T-helper 2 cell treated with Interferon-gamma antibody and Interleukin-4, amounts not matched to agents 5 μg/mL and 100 μg/mL, for 36 hours (primary cell): ENCODE data around the gene MED29.

Source experiments
- DNase-seq: peaks from one replicate; pipeline ENCODE4 v3.0.0; 2021; ENCODE audit warnings: low spot score
- H3K27ac Mint-ChIP-seq: one replicate; pipeline ENCODE4 v1.8.0; 2021; ENCODE audit warnings: mild to moderate bottlenecking, mixed read lengths
- H3K27me3 Mint-ChIP-seq: one replicate; pipeline ENCODE4 v1.8.0; 2021; ENCODE audit warnings: low read depth, mixed read lengths
- H3K36me3 Mint-ChIP-seq: one replicate; pipeline ENCODE4 v1.8.0; 2021; ENCODE audit warnings: low read depth, mixed read lengths
- H3K4me1 Mint-ChIP-seq: one replicate; pipeline ENCODE4 v1.8.0; 2021; ENCODE audit warnings: low read depth, mixed read lengths
- H3K4me3 Mint-ChIP-seq: one replicate; pipeline ENCODE4 v1.8.0; 2022; ENCODE audit warnings: mild to moderate bottlenecking, moderate library complexity, mixed read lengths
- H3K9me3 Mint-ChIP-seq: one replicate; pipeline ENCODE4 v1.8.0; 2021; ENCODE audit warnings: mixed read lengths

Gene MED29

DNA sequence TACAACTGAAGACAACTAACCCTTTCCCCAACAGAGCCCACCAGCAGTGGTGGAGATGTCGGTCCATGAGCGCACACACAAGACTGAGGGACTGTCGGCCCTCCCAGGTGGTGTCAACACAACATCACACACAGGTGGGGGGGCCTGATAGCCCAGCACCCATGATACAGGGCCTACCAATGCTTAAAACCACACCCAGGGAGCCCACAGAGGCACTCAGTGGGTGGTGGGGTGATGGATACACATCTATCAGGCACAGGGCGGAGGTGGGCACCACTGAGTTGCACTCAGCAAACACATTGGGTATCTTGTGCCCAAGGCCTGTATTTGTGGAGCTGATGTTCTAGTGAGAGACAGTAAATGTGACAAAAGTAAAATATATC, 8.5 kb downstream of the MED29 start:
- no peak for DNase-seq
- no peaks in the 10 kb centered on the region for H3K27me3 Mint-ChIP-seq
- H3K4me3 Mint-ChIP-seq: peak overlapping the region; percentile 62
- peaks cover 27% of the 10 kb centered on the region for H3K36me3 Mint-ChIP-seq
- H3K9me3 Mint-ChIP-seq: no peaks in the 10 kb centered on the region
- peak overlapping the region; percentile 83 for H3K27ac Mint-ChIP-seq
- peaks cover 49% of the 10 kb centered on the region for H3K4me1 Mint-ChIP-seq

DNA sequence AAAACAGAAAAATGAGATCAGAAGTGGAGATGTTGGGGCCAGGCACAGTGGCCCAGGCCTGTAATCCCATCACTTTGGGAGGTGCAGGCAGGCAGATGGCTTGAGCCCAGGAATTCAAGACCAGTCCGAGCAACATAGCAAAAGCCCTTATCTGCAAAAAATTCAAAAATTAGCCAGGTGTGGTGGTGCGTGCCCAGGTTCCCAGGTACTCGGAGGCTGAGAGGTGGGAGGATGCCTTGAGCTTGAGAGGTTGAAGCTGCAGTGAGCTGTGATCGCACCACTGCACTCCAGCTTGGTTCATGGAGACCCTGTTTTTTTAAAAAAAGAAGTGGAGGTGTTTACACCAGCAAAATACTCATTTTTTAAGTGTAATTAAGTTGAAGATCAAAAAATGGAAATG, 8.9 kb downstream of the MED29 start:
- H3K9me3 Mint-ChIP-seq: no peaks in the 10 kb centered on the region
- H3K36me3 Mint-ChIP-seq: peaks cover 23% of the 10 kb centered on the region
- H3K27me3 Mint-ChIP-seq: no peaks in the 10 kb centered on the region
- H3K4me3 Mint-ChIP-seq: peak overlapping the region; percentile 62
- H3K4me1 Mint-ChIP-seq: peaks cover 50% of the 10 kb centered on the region
- no peak for DNase-seq
- peak overlapping the region; percentile 83 for H3K27ac Mint-ChIP-seq

DNA sequence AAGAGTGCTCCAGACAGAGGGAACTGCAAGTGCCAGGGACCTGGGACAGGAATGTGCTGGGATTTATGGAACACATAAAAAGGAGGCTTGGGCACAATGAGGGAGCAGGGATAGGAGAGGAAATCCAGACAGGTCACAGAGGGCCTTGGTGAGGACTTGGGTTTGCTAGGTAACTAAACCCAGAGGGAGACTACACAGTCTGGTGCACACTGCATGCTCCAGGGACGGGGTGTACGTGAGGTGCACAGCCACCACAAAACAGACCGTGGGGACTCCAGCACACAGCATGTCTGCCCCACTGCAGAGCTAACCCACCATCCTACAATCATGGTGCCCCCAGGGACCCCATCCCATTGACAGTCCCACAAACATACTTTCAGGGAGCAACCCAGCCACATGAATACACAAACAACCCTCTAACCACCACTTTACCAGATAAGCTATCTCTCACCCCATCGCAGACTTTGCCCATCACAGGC, 9.9 kb downstream of the MED29 start:
- peaks cover 57% of the 10 kb centered on the region for H3K4me1 Mint-ChIP-seq
- H3K4me3 Mint-ChIP-seq: peak overlapping the region; percentile 63
- no peak for DNase-seq
- peaks cover 16% of the 10 kb centered on the region for H3K36me3 Mint-ChIP-seq
- no peaks in the 10 kb centered on the region for H3K27me3 Mint-ChIP-seq
- peak overlapping the region; percentile 95 for H3K27ac Mint-ChIP-seq
- no peaks in the 10 kb centered on the region for H3K9me3 Mint-ChIP-seq

DNA sequence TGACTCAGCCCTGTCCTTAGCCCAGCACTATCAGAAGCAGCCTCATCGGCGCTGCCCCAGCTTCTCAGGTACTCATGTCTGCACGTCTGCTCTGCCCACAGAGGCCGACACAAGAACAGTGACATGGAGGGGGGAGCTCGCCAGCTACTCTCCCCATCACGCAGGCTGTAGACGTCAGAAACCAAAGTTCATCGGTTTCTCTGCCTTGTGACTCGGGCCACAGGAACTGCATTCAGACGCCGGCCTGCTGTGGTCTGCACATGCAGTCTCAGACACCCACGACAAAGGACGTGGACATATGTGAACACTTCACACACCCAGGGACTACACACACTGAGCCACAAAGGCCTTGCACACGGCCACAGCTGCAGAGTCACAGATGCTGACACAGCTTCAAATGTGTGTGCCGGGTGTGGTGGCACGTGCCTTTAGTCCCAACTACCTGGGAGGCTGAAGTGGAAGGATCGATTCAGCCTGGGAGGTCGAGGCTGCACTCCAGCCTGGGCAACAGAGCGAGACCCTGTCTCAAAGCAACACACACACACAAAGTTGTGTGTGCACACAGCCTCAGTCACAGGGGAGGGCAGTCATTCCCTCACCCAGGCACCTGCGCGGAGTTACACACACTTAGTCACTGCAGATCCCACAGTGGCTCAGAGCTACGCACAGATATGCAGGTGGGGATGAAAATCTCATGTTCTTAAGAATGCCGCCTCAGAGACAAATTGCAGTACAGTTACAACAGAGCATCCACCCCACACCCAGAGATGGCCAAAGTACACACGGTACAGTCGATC, 10.6 kb downstream of the MED29 start:
- H3K27ac Mint-ChIP-seq: peak overlapping the region; percentile 95
- no peaks in the 10 kb centered on the region for H3K9me3 Mint-ChIP-seq
- peaks cover 18% of the 10 kb centered on the region for H3K36me3 Mint-ChIP-seq
- H3K4me1 Mint-ChIP-seq: peaks cover 59% of the 10 kb centered on the region
- peak overlapping the region; percentile 63 for H3K4me3 Mint-ChIP-seq
- no peaks in the 10 kb centered on the region for H3K27me3 Mint-ChIP-seq
- peak; percentile 93 for DNase-seq

DNA sequence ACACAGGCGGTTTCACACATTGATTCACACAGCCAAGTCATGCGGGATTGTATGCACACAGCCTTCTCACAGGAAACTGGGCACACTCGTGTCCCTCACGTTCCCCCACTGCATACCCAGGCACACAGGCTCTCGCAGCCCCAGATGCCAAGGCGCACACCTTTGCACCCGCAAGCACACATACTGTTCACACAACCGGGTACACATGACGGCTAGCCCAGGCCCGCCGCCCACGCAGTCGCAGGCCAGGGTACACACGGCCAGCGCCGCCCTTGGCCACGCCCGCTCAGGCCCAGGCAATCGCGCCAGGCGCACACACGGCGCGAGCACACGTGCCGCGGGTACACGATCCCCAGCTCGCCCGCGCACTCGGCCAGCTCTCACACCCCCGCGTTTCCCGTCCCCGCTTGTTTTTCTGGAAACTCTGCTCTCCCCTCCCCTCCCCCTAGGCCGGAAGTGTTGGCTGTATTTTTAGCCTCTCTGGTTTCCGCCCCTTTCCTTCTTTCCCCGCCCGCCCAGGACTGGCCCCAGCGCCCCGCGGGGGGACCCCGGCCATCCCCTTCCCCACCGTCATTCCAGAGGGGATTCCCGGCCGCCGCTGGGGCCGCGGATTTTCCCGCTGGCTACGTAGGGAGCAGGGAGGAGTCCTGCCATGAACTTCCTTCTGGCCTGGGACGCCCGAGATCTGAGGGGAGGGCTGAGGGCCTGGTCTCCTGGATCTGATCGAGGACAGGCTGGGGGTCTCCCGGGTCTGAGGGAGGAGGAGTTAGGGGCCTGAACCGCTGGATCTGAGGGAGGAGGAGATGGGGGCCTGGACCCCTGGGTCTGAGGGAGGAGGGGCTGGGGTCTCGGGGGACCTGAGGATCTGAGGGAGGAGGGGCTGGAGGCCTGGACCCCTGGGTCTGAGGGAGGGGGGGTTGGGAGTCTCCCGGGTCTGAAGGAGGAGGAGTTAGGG, 11.4 kb downstream of the MED29 start:
- DNase-seq: peak; percentile 86
- H3K36me3 Mint-ChIP-seq: peaks cover 26% of the 10 kb centered on the region
- peaks cover 57% of the 10 kb centered on the region for H3K4me1 Mint-ChIP-seq
- peak overlapping the region; percentile 63 for H3K4me3 Mint-ChIP-seq
- peak overlapping the region; percentile 95 for H3K27ac Mint-ChIP-seq
- H3K27me3 Mint-ChIP-seq: no peaks in the 10 kb centered on the region
- no peaks in the 10 kb centered on the region for H3K9me3 Mint-ChIP-seq

DNA sequence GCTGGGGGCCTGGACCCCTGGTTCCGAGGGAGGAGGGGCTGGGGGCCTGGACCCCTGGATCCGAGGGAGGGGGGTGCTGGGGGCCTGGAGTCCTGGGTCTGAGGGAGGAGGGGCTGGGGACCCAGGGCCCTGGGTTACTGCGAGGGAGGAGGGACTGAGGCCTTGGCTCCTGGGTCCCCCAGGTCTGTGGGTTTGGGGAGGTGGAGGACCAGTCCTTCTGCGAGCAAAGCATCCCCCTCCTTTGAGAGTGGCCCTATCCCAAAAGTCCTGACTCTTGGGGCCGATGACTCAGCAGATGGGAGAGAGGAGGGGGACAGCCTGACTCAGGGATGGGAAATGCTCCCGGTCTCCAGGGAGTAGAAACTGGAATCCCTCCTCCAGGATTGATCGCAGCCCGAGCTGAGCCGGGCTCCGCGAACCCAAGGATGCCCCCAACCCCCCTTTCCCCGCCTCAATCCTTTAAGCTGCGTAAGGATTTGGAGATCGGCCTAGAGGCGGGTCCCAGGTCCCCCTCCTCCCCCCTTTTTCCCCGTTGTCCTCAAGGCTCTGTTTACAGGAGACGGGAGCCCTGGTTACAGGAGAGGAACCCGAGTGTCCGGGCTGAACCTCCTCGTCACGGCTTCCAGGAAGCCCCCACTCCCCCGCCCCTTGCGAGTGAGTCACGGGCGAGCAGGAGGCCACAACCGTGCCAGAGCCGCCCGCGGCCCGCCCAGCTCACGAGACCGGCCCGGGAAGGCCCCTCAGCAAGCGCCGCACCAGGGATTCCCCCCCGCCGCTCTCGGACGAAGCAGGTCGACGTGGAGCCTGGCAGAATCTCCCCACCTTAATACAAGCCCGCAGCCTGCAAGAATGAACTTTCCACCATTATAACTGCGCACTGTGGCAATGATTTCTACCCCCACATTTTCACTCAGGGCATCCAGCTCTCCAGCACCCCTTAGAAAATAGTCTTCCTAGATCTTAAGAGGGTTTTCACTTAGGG, 12.4 kb downstream of the MED29 start:
- Mint-ChIP-seq H3K4me1 (peaks cover 50% of the 10 kb centered on the region), H3K27me3 (no peaks in the 10 kb centered on the region), H3K27ac (peak overlapping the region; percentile 95), H3K4me3 (peak overlapping the region; percentile 63), H3K36me3 (peaks cover 31% of the 10 kb centered on the region), H3K9me3 (no peaks in the 10 kb centered on the region)
- DNase-seq: peak; percentile 94

DNA sequence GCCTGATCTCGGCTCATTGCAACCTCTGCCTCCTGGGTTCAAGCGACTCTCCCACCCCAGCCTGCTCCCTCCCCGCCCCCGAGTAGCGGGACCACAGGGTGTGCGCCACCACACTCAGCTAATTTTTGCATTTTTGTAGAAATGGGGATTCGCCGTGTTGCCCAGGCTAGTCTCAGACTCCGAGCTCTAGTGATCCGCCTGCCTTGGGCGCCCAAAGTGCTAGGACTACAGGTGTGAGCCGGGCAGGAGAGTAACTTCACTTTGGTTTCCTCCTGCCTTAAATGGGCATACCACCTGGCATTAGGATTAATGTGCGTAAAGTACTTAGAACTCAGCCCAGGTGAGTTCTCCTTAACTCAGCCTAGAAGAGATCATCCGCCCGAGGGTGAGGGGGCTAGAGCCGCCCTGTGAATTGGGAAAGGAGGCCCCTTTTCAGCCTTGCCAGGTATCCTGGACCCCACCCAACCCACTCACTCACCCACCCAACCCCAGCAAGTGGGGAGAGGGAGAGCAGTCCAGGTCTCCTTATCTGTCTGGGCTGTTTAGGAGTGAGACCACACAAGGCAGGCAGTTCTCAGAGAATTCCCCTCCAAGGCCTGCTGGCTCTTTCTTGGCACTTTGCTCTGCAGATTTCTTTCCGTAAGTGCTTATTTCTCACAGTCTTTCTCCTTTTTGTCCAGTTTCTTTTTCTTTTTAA, 14.2 kb downstream of the MED29 start:
- Mint-ChIP-seq H3K4me1 (peaks cover 38% of the 10 kb centered on the region), H3K27me3 (no peaks in the 10 kb centered on the region), H3K36me3 (peaks cover 27% of the 10 kb centered on the region), H3K4me3 (peak overlapping the region; percentile 90), H3K27ac (peak overlapping the region; percentile 45), H3K9me3 (no peaks in the 10 kb centered on the region)
- DNase-seq: no peak

DNA sequence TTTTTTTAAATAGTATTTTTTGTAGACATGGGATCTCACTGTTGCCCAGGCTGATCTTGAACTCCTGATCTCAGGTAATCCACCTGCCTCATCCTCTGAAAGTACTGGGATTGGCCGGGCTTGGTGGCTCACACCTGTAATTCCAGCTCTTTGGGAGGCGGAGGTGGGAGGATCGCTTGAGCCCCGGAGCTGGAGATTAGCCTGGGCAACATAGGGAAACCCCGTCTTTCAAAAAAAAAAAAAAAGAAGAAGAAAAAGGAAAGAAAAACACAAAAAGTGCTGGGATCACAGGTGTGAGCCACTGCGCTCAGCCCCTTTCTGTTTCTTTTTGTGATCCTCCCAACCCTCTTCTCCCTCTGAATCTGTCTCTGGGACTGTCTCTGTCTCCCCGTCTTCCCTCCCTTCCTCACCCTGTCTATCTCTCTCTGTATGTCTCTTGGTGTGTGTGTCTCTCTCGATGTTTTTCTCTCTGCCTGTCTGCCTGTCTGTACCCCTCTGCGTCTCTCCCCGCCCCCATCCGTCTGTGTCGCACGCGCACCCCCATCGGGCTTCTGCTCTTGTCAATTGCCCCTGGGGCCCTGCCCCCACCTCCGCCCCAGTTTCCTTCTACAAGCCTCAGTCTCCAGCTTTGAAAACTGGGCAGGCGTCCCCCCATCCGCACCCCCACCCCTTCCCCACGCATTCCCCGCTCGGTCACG, 14.9 kb downstream of the MED29 start:
- H3K4me1 Mint-ChIP-seq: peaks cover 40% of the 10 kb centered on the region
- peaks cover 32% of the 10 kb centered on the region for H3K36me3 Mint-ChIP-seq
- H3K4me3 Mint-ChIP-seq: peak overlapping the region; percentile 90
- H3K27me3 Mint-ChIP-seq: no peaks in the 10 kb centered on the region
- DNase-seq: peak; percentile 73
- peak overlapping the region; percentile 93 for H3K27ac Mint-ChIP-seq
- no peaks in the 10 kb centered on the region for H3K9me3 Mint-ChIP-seq

DNA sequence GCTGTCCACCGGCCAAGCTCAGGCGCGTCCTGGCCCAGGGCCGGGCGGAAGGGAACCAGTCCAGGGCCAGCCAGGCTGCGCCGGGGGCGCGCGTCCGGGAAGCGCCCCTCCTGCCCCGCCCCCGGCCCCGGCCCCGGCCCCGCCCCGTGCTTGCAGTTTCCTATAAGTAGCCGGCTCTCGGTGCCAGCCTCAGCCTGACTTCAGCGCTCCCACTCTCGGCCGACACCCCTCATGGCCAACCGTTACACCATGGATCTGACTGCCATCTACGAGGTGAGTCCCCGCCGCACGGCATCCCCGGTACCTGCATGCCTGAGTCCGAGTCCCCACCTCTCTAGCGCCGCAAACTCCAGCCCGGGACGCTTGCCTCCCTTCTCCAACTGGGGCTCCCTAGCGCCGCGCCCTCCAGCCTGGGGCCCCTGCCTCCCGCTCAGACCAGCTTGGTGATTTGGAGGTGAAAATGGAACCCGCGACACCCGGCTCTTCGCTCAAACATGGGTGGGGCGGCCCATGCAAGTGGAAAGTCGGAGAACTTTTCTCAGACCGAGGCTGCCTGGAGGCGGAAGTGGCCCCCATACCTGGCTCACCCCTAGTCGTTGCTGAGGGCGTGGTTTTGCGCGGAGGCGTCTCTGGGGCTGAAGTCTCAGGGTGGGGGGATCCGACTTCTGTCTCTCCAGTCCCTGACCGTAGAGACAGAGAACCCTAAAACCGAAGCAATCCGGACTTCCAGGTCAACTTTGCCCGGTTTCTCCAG, 15.7 kb downstream of the MED29 start, which contains the start of gene ZFP36:
Gene ZFP36, plus strand, starts transcription at position 192 of the 754 bp plus-strand sequence. Its CDS starts 58 bp downstream, at position 250.
- Mint-ChIP-seq H3K9me3 (no peaks in the 10 kb centered on the region), H3K36me3 (peaks cover 38% of the 10 kb centered on the region), H3K4me1 (peaks cover 39% of the 10 kb centered on the region), H3K27ac (peak within 1 kb of the TSS; percentile 98), H3K4me3 (peak within 1 kb of the TSS; percentile 90), H3K27me3 (no peaks in the 10 kb centered on the region)
- peak; percentile 83 for DNase-seq

DNA sequence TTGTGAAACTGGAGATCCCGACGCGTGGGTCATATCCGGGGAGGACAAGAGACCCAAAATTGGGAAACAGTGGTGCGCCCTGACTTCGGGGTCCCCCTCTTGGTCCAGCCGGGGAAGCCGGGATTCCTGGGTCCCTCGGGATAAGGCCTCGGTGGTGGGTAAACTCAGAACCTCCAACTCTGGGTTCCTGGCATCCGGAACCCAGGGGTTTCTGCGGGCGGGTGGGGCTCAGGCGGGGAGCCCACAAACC, 16.2 kb downstream of the MED29 start:
- H3K4me3 Mint-ChIP-seq: peak overlapping the region; percentile 90
- H3K4me1 Mint-ChIP-seq: peaks cover 37% of the 10 kb centered on the region
- no peak for DNase-seq
- H3K9me3 Mint-ChIP-seq: no peaks in the 10 kb centered on the region
- peaks cover 4% of the 10 kb centered on the region for H3K27me3 Mint-ChIP-seq
- H3K27ac Mint-ChIP-seq: peak overlapping the region; percentile 98
- peaks cover 38% of the 10 kb centered on the region for H3K36me3 Mint-ChIP-seq

DNA sequence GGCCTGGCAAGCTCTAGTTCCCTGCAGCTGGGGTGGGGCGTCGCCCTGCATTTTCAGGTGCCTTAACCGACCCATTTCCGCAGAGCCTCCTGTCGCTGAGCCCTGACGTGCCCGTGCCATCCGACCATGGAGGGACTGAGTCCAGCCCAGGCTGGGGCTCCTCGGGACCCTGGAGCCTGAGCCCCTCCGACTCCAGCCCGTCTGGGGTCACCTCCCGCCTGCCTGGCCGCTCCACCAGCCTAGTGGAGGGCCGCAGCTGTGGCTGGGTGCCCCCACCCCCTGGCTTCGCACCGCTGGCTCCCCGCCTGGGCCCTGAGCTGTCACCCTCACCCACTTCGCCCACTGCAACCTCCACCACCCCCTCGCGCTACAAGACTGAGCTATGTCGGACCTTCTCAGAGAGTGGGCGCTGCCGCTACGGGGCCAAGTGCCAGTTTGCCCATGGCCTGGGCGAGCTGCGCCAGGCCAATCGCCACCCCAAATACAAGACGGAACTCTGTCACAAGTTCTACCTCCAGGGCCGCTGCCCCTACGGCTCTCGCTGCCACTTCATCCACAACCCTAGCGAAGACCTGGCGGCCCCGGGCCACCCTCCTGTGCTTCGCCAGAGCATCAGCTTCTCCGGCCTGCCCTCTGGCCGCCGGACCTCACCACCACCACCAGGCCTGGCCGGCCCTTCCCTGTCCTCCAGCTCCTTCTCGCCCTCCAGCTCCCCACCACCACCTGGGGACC, 16.6 kb downstream of the MED29 start:
- Mint-ChIP-seq H3K4me1 (peaks cover 36% of the 10 kb centered on the region), H3K4me3 (peak overlapping the region; percentile 90), H3K27me3 (peaks cover 4% of the 10 kb centered on the region), H3K36me3 (peaks cover 38% of the 10 kb centered on the region), H3K27ac (peak overlapping the region; percentile 98), H3K9me3 (no peaks in the 10 kb centered on the region)
- peak; percentile 56 for DNase-seq
